Prostate gland (tissue), 2 donors: Measurements from ENCODE around the gene CPSF2. TPM values are rescaled to one million over a fixed set of nuclear protein-coding genes. Genes with fewer than 3 reads are reported as not detected.

Experiments used
- DNase-seq: peaks from one replicate; pipeline ENCODE4 v3.0.0-alpha.2; 2019; ENCODE audit warnings: low spot score
- H3K27ac ChIP-seq, 2 donors: fragments of 200-600 bp; sonication (generic); 2 replicates each; pipeline ENCODE4 v1.5.1; 2017 to 2019
- H3K27me3 ChIP-seq: fragments of 200-600 bp; sonication (generic); replicated peaks from 2 replicates; pipeline ENCODE4 v1.5.1; 2019; ENCODE audit not compliant: insufficient read depth
- H3K36me3 ChIP-seq, 2 donors: fragments of 200-600 bp; sonication (generic); 1 replicate in 1 of 2; 2 replicates in 1 of 2; pipeline versions ENCODE4 v1.5.1 to v1.8.1; 2017 to 2019
- H3K4me1 ChIP-seq: fragments of 200-600 bp; sonication (generic); replicated peaks from 2 replicates; pipeline ENCODE4 v1.5.1; 2019
- H3K4me3 ChIP-seq, 2 donors: fragments of 200-600 bp; sonication (generic); 2 replicates each; pipeline ENCODE4 v1.5.1; 2017 to 2019
- H3K9me3 ChIP-seq: fragments of 200-600 bp; sonication (generic); 2 replicates; pipeline ENCODE4 v1.5.1; 2017
- CTCF ChIP-seq, 4 experiments: fragments of 200-600 bp in 2 of 4; fragments of 450-650 bp in 2 of 4; sonication (generic) in 2 of 4; IDR thresholded peaks; 1 replicate in 3 of 4; 2 replicates in 1 of 4; pipeline ENCODE4 v1.5.1; 2016 to 2019; ENCODE audit warnings: antibody characterized with exemption in 4 of 4, mild to moderate bottlenecking in 2 of 4, moderate library complexity in 2 of 4
- POLR2A ChIP-seq: fragments of 450-650 bp; IDR thresholded peaks from one replicate; pipeline ENCODE4 v1.6.1; 2016; ENCODE audit warnings: antibody characterized with exemption, mild to moderate bottlenecking
- POLR2AphosphoS5 ChIP-seq: sonication (generic); formaldehyde crosslinking; IDR thresholded peaks from one replicate; pipeline ENCODE4 v1.6.1; 2017; ENCODE audit warnings: antibody characterized with exemption
- WGBS: methylation state at CpG from one replicate; pipeline ENCODE4 v1.1.5; 2018; 5-methylcytosine and 5-hydroxymethylcytosine counted together
- intact Hi-C: fragments of 100-400 bp; cut with DNase I; formaldehyde crosslinking; loops from one replicate; pipeline ENCODE4 v1.14.2; 2022
- total RNA-seq, 2 donors: library from RNA; depleted of rRNA; stranded (reverse); fragments of >200 nt; gene quantifications; one replicate each; pipeline ENCODE4 v1.1.0, GENCODE V29; 2016

The CPSF2 gene
- total RNA-seq, 2 donors from 2014 or later: 25.4 to 74.5 TPM

- Histone ChIP-seq H3K4me3 (peak overlapping the region; percentile 80 to 94), H3K9me3 (no peaks in the 10 kb centered on the region), H3K36me3 (no peaks in the 10 kb centered on the region), H3K27me3 (no peaks in the 10 kb centered on the region), H3K4me1 (no peaks in the 10 kb centered on the region), H3K27ac (no peak overlapping the region)
- intact Hi-C loops: loop anchor here (10.0 kb wide), 2 partner anchors 562 to 662 kb away; no protein-coding TSS in a partner anchor
- TF ChIP-seq CTCF (IDR thresholded peaks at IDR 0.05): no peak
- TF ChIP-seq POLR2A: no peak
- no peak for TF ChIP-seq POLR2AphosphoS5
- WGBS: 25% methylated on average over 9 of the region's 9 CpGs
- no peak for DNase-seq
Measured at GRCh38 chr14:92122761-92123160, 992 bp downstream of the CPSF2 start.

GRCh38 chr14:92134456-92134855 lies 12.7 kb downstream of the CPSF2 start:
- WGBS: 56% methylated on average over 1 of the region's 1 CpG
- Histone ChIP-seq H3K9me3 (no peaks in the 10 kb centered on the region), H3K36me3 (no peaks in the 10 kb centered on the region), H3K4me1 (no peaks in the 10 kb centered on the region), H3K4me3 (no peak overlapping the region), H3K27ac (no peak overlapping the region), H3K27me3 (no peaks in the 10 kb centered on the region)
- TF ChIP-seq CTCF (IDR thresholded peaks at IDR 0.05): no peak
- no peak for TF ChIP-seq POLR2AphosphoS5
- TF ChIP-seq POLR2A: no peak
- intact Hi-C loops: no loop called here
- no peak for DNase-seq

GRCh38 chr14:92135269-92135668 lies 13.5 kb downstream of the CPSF2 start:
- TF ChIP-seq POLR2AphosphoS5 (no peak), CTCF (IDR thresholded peaks at IDR 0.05) (peak; percentile 26 to 57 (median 40))
- no peak overlapping the region for H3K4me3 ChIP-seq
- no peaks in the 10 kb centered on the region for H3K36me3 ChIP-seq
- WGBS: 43% methylated on average over 1 of the region's 1 CpG
- no peak overlapping the region for H3K27ac ChIP-seq
- DNase-seq: no peak
- no peaks in the 10 kb centered on the region for H3K27me3 ChIP-seq
- H3K4me1 ChIP-seq: no peaks in the 10 kb centered on the region
- H3K9me3 ChIP-seq: no peaks in the 10 kb centered on the region
- intact Hi-C loops: no loop called here

GRCh38 chr14:92143309-92143708 lies 21.5 kb downstream of the CPSF2 start:
- WGBS: 68% methylated on average over 4 of the region's 4 CpGs
- Histone ChIP-seq H3K36me3 (no peaks in the 10 kb centered on the region), H3K27me3 (no peaks in the 10 kb centered on the region), H3K4me3 (no peak overlapping the region), H3K9me3 (no peaks in the 10 kb centered on the region), H3K4me1 (no peaks in the 10 kb centered on the region), H3K27ac (no peak overlapping the region)
- intact Hi-C loops: no loop called here
- TF ChIP-seq CTCF (IDR thresholded peaks at IDR 0.05) (no peak), POLR2AphosphoS5 (no peak), POLR2A (no peak)
- no peak for DNase-seq

GRCh38 chr14:92143962-92144361 lies 22.2 kb downstream of the CPSF2 start:
- no peak overlapping the region for H3K27ac ChIP-seq
- 92% methylated on average over 3 of the region's 3 CpGs for WGBS
- TF ChIP-seq POLR2AphosphoS5 (no peak), CTCF (IDR thresholded peaks at IDR 0.05) (no peak), POLR2A (no peak)
- H3K4me1 ChIP-seq: no peaks in the 10 kb centered on the region
- no peaks in the 10 kb centered on the region for H3K9me3 ChIP-seq
- no peaks in the 10 kb centered on the region for H3K36me3 ChIP-seq
- no peaks in the 10 kb centered on the region for H3K27me3 ChIP-seq
- no peak for DNase-seq
- no peak overlapping the region for H3K4me3 ChIP-seq
- intact Hi-C loops: no loop called here
